ENCODE measurements around the gene SH2D3C.

Gene SH2D3C

GRCh38 chr9:127753622-127754021, 24.8 kb downstream of the SH2D3C start:
- DNase-seq (ENCODE audit: low read depth): no peak
- no peak for TF ChIP-seq CTCF (IDR thresholded peaks at IDR 0.05; ENCODE audit: insufficient read depth, low read depth, low read length, missing control alignments)
- no peak overlapping the region for H3K4me3 ChIP-seq (ENCODE audit: low read depth, low read length)

- TF ChIP-seq CTCF (IDR thresholded peaks at IDR 0.05; ENCODE audit: insufficient read depth, low read depth, low read length, missing control alignments): no peak
- no peak overlapping the region for H3K4me3 ChIP-seq (ENCODE audit: low read depth, low read length)
- DNase-seq (ENCODE audit: low read depth): no peak
Observed at GRCh38 chr9:127753148-127753547, 25.3 kb downstream of the SH2D3C start.

GRCh38 chr9:127751269-127752054, 27.0 kb downstream of the SH2D3C start:
- H3K4me3 ChIP-seq (ENCODE audit: low read depth, low read length): no peak overlapping the region
- DNase-seq (ENCODE audit: low read depth): no peak
- TF ChIP-seq CTCF (IDR thresholded peaks at IDR 0.05; ENCODE audit: insufficient read depth, low read depth, low read length, missing control alignments): no peak

GRCh38 chr9:127749090-127749787, 29.2 kb downstream of the SH2D3C start:
- DNase-seq (ENCODE audit: low read depth): no peak
- H3K4me3 ChIP-seq (ENCODE audit: low read depth, low read length): no peak overlapping the region
- TF ChIP-seq CTCF (IDR thresholded peaks at IDR 0.05; ENCODE audit: insufficient read depth, low read depth, low read length, missing control alignments): no peak

GRCh38 chr9:127746959-127747569, 31.4 kb downstream of the SH2D3C start:
- TF ChIP-seq CTCF (IDR thresholded peaks at IDR 0.05; ENCODE audit: insufficient read depth, low read depth, low read length, missing control alignments): no peak
- no peak overlapping the region for H3K4me3 ChIP-seq (ENCODE audit: low read depth, low read length)
- DNase-seq (ENCODE audit: low read depth): no peak

GRCh38 chr9:127744398-127745110, 33.9 kb downstream of the SH2D3C start:
- H3K4me3 ChIP-seq (ENCODE audit: low read depth, low read length): no peak overlapping the region
- no peak for DNase-seq (ENCODE audit: low read depth)
- no peak for TF ChIP-seq CTCF (IDR thresholded peaks at IDR 0.05; ENCODE audit: insufficient read depth, low read depth, low read length, missing control alignments)
